Mammary epithelial cell (primary cell): ENCODE results near the gene DYNLT1.

Source experiments
- CTCF ChIP-seq, 2 donors: IDR thresholded peaks in 1 of 2; conservative IDR thresholded peaks in 1 of 2; 2 replicates each; pipeline ENCODE4 v1.5.1; 2011 to 2012; ENCODE audit warnings: inconsistent platforms in 2 of 2, low read length in 2 of 2, mild to moderate bottlenecking in 2 of 2, control low read depth in 1 of 2, low read depth in 1 of 2; ENCODE audit not compliant: insufficient read depth in 1 of 2; ENCODE audit errors: extremely low read depth in 1 of 2
- EZH2 ChIP-seq: IDR thresholded peaks from 2 replicates; pipeline ENCODE4 v1.6.1; 2012; ENCODE audit warnings: low read length, inconsistent platforms, borderline replicate concordance

- no peak for TF ChIP-seq CTCF (conservative IDR thresholded peaks at IDR 0.05 in 1 of 2, IDR thresholded peaks at IDR 0.05 in 1 of 2; ENCODE audit: extremely low read depth in 1 of 2, insufficient read depth in 1 of 2, low read depth in 1 of 2, low read length in 2 of 2)
- no peak for TF ChIP-seq EZH2
Measured at GRCh38 chr6:158633127-158633526, 11.4 kb downstream of the DYNLT1 start.
